KG1 (cell line): ENCODE measurements around the gene FREM3.
"Not testable (repeated sequence)": the region's sequence is repeated elsewhere in the genome, so short reads cannot be mapped to it uniquely, and the experiment has no call there.

Experiments used
- DNase-seq: peaks from one replicate; lab custom pipeline; 2025; lab: John Stamatoyannopoulos, UW

The FREM3 gene

DNA sequence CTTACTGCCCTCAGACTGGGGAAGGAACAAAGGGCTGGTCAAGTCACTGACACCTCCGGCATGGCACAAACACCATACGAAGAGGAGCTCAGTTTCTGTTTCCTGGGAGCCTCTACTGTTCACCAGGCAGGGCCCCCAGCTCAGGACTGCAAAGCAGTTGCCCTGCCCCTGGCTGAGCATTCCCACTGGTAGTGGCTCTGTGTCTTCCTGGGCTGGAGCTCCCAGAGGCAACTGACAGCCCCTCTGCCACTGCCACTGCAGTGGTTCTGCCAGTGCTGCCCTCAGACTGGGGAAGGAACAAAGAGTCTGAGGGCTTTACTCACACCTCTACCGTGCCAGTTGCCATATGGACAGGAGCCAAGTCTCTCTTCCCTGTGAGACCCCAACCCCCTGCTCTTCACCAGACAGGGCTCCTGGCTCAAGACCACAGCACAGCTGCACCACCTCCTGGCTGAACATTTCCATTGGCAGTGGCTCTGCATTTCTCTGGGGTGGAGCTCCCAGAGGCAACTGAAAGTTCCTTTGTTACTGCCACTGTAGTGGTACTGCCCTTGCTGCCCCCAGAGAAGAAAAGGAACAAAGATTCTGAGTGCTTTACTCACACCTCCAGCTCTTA lies 119.0 kb downstream of the FREM3 start:
- no peak for DNase-seq

DNA sequence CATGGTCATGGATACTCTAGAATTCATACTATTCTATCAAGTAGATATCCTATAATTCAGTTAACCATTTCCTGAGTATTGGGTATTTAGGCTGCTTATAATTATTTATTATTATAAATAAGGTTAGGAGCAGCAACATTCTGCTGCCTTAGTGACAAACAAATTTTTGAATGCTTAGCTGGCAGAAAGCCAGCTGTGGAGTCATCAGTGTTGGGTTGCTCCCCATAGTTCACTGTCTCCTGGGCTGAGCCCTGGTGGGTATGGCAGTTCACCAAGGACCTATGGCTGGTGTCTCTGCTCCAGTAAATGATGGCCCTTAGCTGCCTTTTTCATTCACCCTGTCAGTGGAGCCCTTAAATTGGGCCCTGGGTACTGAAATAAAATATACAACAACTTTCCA lies 125.1 kb downstream of the FREM3 start:
- DNase-seq = no peak

DNA sequence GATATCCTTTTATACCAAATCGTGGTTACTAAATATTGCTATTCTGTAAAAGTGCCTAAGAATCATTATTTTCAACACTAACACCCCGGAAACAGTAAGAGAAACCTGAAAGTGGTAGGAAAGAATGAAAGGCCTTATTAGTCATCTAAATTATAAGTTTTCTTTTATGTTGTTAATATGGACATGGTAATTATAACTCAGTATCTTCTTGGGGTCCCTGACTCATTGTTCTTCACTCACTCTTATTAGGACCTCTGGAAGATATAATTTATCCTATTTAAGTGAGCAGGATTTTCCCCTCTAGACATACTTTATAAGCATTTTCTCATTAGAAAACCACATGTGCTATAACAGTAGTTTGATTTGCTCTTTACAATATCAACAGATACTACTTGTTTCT lies 136.0 kb downstream of the FREM3 start:
- DNase-seq = no peak

DNA sequence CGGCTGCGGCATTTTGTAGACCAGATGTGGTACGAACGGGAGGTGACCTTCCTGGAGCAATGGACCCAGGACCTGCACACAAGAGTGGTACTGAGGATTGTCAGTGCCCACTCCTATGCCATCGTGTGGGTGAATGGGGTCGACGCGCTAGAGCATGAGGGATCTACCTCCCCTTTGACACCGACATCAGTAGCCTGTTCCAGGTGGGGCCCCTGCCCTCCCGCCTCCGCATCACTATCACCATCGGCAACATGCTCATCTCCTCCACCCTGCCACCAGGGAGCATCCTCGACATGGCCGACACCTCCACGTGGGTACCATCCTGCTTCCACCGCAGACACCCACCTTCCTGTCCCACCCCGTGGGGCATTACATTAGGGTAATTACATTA lies 140.7 kb downstream of the FREM3 start:
- no peak for DNase-seq

DNA sequence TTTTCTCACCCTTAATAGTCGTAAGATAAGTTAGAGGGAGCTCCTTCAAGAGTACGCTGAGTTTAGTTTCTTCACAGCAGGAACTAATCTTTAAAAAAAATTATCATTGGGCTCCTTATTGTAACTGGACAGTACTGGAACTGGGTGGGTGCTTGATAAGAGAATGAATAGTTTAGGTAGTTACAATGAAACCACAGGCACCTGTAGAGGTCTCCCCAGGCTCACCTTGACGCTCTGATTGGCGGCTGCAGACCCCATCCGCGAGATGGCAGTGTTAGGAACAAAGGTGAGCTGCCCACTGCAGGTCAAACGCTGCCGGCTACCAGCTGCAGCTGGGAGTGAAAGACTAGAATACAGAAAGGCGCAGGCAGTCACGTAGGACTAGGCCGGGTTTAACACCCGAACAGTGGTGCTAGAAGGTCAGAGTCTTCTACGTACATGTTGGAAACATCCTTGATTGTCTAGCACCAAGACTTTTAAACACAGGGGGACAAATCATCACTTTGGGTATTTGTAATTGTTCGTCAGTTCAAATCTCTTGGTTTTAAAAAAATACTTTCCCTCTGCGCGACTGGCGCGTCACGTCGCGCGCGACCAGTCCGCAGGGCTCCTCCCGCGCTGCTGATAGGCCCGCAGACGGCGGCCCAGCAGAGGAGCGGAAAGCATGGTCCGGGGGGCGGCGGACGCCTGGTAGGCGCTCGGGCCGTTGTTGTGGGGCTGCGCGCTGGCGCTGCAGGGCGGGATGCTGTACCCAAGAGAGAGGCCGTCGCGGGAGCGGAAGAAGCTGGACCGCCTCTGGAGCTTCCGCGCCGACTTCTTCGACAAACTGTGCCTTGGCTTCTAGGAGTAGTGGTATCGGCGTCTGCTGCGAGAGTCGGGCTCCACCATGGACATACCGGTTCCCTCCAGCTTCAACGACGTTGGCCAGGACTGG lies 141.4 kb downstream of the FREM3 start:
- DNase-seq = peak; percentile 18

DNA sequence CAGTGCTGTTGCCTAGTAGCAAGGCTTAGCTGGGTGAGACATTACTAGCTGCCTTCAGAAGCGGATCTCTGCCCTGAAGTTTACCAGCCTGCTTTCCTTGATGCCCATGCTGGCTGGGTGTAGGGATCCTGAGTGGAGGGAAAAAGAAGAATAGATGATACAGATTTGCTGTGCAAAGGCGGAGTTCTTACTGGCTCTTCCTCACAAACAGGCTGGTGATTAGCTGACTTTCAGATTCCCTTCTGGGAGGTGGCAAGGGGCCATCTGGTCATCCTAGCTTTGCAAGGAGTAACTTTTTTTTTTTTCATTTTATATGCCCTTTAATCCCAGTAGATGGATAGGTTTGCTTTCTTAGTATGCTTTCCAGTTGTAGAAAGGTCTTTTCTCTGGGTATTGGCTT lies 142.2 kb downstream of the FREM3 start:
- DNase-seq = no peak

DNA sequence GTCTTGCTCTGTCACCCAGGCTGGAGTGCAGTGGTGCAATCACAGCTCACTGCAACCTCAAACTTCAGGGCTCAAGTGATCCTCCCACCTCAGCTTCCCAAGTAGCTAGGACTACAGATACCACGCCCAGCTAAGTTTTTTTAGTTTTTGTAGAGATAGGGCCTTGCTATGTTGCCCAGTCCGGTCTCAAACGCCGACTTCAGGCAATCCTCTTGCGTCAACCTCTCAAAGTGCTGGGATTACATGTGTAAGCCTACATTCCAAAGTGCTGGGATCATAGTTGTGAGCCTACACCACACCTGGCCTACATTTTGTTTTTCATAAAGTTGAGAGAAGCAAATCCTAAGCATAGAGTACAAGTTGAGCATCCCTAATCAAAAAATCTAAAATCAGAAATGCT lies 144.8 kb downstream of the FREM3 start:
- DNase-seq = no peak

DNA sequence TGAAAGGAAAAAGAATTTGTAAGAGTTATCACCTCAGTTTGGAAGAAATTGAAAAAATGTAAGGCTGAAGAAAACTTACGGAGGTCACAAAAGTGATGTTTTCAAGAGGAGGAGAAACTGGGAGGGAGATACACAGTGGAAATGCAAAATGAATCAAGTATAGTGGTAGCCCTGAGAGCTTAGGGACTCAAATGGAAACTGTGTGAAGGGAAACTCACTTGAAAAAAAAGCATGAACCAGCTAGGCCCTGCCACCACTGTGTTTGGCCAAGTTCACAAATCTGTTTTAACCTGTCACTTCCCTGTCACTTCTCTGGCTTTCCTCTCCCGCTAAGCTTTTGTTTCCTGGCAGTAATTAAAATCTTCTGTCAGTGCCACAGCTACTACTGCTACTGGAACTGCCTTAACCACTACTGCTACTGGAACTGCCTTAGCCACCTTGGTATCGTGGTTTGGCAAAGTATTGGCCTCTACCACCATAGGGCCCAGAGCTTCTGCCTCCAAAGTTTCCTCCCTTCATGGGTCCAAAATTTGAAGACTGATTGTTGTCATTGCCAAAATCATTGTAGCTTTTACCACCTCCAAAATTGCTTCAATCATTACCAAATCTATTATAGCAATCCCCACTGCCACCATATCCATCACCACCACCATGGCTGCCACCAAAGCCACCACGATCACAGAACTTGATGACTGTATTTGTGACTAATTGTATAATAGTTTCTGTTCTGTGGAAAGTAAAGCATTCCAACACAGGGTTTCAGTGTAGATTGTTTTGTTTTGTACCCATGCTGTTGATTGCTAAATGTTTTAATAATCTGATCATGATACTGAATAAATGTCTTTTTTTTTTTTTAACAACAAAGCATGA lies 145.5 kb downstream of the FREM3 start:
- no peak for DNase-seq

DNA sequence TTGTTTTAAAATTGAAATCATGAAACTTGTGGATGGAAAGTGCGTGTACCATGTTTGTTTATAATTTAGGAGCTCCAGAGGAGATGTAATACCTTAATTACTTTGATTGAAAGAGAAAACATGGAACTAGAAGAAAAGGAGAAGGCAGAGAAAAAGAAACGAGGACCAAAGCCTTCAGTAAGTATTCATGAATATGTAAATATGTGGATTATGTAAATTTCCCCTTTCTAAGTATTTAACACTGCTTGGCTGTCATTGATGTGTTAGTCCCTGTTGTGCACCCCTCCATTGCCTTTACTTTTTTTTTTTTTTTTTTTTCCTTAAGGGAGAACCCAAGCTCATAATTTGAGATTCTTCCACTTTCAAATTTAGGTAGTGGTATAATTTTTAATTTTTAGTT lies 150.5 kb downstream of the FREM3 start:
- no peak for DNase-seq

DNA sequence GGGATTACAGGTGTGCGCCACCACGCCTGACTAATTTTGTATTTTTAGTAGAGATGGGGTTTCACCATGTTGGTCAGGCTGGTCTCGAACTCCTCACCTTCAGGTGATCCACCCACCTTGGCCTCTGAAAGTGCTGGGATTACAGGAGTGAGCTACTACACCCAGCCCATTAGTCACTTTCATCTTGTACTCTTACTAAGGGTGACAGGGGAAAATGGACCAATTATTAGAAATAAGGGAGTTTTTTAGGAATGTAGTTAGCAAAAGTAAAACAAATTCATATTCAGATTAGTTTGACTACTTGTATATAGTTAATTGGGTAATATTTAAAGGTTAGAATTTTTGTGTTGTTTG lies 160.8 kb downstream of the FREM3 start:
- no peak for DNase-seq

DNA sequence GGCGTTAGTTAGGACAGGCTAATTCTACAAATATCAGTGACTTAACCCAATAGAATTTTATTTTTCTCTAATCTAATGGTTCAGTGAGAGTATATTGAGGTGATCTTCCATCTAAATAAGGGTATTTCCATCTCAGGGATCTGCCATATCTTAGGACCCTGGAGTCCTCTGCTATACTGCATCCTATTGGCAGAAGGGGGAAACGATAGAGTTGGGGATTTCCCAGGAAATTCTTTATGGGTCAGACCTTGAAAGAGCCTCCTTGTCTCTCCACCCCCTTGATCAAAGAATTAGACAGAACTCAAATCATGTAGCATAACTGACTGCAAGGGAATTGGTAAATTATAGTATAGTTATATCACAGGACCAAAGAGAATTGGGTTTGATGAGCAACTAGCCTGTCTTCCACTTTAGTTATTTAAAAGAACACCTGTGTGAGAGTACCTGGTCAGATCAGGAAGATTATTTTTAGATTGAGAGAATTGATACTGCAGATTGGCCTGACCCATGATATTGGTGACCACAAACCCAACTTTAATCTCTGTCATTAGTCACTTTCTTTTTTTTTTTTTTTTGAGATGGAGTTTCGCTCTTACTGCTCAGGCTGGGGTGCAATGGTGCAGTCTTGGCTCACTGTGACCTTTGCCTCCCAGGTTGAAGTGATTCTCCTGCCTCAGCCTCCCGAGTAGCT lies 161.4 kb downstream of the FREM3 start:
- no peak for DNase-seq

DNA sequence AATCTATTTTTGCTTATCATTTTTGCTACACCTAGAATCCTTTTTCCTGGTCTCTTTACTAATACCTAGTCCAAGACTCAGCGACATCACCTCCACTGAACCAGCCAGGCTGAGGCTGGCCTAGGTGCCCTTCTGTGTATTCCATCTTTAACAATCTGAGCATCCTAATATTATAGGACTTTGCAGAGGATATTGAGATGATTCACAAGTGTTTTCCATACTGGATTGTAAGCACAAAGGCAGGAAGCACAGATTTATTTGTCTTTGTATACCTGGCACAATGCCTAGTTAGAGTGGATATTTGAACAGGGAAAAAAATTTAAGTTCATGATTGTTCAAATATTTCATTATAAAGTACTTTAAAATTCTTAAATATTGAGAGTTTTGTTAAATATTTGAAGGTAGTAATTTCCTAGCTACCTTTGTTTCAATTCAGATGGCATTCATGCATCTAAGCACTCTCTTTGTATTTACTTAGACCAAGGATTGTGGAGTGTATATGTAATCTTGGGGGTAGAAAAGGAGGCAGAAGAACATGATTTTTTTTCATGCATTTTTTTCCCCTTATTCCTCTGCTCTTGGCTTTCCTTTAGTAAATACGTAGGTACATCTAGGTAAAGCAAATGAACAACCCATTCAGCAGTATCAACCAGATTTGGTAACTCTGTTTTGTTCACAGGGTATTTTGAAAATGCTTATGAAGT lies 168.5 kb downstream of the FREM3 start:
- no peak for DNase-seq

DNA sequence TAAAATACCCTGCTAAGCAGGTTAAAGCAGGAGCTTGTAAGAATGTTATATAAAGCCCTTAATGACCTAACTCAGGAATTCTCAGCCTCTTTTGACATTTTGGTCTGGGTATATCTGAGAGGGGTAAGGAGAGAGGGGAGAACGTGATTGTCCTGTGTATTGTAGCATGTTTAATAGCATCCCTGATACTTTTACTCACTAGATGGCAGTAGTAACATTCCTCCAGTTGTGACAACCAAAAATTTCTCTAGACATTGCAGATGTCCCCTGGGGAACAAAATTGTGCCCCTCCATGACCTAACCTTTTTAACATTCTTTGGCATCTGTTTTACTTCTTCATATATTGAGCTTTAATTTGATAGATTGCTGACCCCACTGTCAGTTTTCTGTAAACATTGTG lies 169.1 kb downstream of the FREM3 start:
- DNase-seq = no peak

DNA sequence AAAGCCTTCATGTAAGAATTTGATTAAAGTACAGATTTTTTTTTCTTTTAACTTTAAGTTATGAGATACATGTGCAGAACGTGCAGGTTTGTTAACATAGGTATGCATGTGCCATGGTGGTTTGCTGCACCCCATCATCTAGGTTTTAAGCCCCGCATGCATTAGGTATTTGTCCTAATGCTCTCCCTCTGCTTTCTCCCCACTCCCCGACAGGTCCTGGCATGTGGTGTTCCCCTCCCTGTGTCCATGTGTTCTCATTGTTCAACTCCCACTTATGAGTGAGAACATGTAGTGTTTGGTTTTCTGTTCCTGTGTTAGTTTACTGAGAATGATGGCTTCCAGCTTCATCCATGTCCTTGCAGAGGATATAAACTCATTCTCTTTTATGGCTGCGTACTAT lies 172.4 kb downstream of the FREM3 start:
- DNase-seq = not testable (repeated sequence)
